SK-N-SH treated with all-trans-retinoic acid at 6 μM for 48 hours (cell line): ENCODE data around the gene IP6K2.

Experiments
- ATAC-seq: fragments of 200-7000 bp; cut with Tn5 transposase; 3 replicates; pipeline ENCODE4 v1.9.1; 2020; ENCODE audit warnings: mild to moderate bottlenecking, moderate library complexity
- BACH2 ChIP-seq: fragments of 250-450 bp; sonication (Bioruptor Pico); IDR thresholded peaks from 2 replicates; pipeline ENCODE4 v1.9.0; 2021; ENCODE audit warnings: mild to moderate bottlenecking, borderline replicate concordance
- CSDC2 ChIP-seq: fragments of 250-450 bp; sonication (Bioruptor Pico); IDR thresholded peaks from 2 replicates; pipeline ENCODE4 v1.5.0; 2020; ENCODE audit warnings: mild to moderate bottlenecking, moderate library complexity
- ESRRG ChIP-seq: fragments of 250-450 bp; sonication (Bioruptor Pico); IDR thresholded peaks from 2 replicates; pipeline ENCODE4 v1.6.1; 2021; ENCODE audit warnings: mild to moderate bottlenecking
- GLIS3 ChIP-seq: fragments of 250-450 bp; sonication (Bioruptor Pico); IDR thresholded peaks from 2 replicates; pipeline ENCODE4 v1.5.0; 2020; ENCODE audit warnings: mild to moderate bottlenecking, moderate library complexity
- ISL1 ChIP-seq: fragments of 250-450 bp; sonication (Bioruptor Pico); IDR thresholded peaks from 2 replicates; pipeline ENCODE4 v2.1.2; 2022; ENCODE audit warnings: mild to moderate bottlenecking, moderate library complexity
- OSR1 ChIP-seq: fragments of 250-450 bp; sonication (Bioruptor Pico); IDR thresholded peaks from 2 replicates; pipeline ENCODE4 v1.8.0; 2022; ENCODE audit warnings: moderate library complexity, mild to moderate bottlenecking, inconsistent platforms
- PATZ1 ChIP-seq: fragments of 250-450 bp; sonication (Bioruptor Pico); IDR thresholded peaks from 2 replicates; pipeline ENCODE4 v1.8.0; 2020; ENCODE audit warnings: mild to moderate bottlenecking, moderate library complexity, borderline replicate concordance
- POU6F1 ChIP-seq: fragments of 250-450 bp; sonication (Bioruptor Pico); IDR thresholded peaks from 2 replicates; pipeline ENCODE4 v1.8.0; 2021; ENCODE audit warnings: low read depth, mild to moderate bottlenecking, moderate library complexity, borderline replicate concordance
- PPARA ChIP-seq: fragments of 250-450 bp; sonication (Bioruptor Pico); IDR thresholded peaks from 2 replicates; pipeline ENCODE4 v1.5.0; 2020; ENCODE audit warnings: mild to moderate bottlenecking, borderline replicate concordance
- RARB ChIP-seq: fragments of 250-450 bp; sonication (Bioruptor Pico); IDR thresholded peaks from 2 replicates; pipeline ENCODE4 v1.8.0; 2021; ENCODE audit warnings: mild to moderate bottlenecking, moderate library complexity
- SNAI2 ChIP-seq: fragments of 250-450 bp; sonication (Bioruptor Pico); IDR thresholded peaks from 2 replicates; pipeline ENCODE4 v1.5.0; 2020; ENCODE audit warnings: mild to moderate bottlenecking, moderate library complexity
- TCF4 ChIP-seq: fragments of 250-450 bp; sonication (Bioruptor Pico); IDR thresholded peaks from 2 replicates; pipeline ENCODE4 v1.8.0; 2021; ENCODE audit warnings: mild to moderate bottlenecking, moderate library complexity, borderline replicate concordance
- TOX ChIP-seq: fragments of 250-450 bp; sonication (Bioruptor Pico); IDR thresholded peaks from 2 replicates; pipeline ENCODE4 v1.8.0; 2021; ENCODE audit warnings: mild to moderate bottlenecking, moderate library complexity, borderline replicate concordance
- ZC3H10 ChIP-seq: fragments of 250-450 bp; sonication (Bioruptor Pico); IDR thresholded peaks from 2 replicates; pipeline ENCODE4 v1.5.1; 2021; ENCODE audit warnings: mild to moderate bottlenecking, moderate library complexity
- ZFP3 ChIP-seq: fragments of 250-450 bp; sonication (Bioruptor Pico); IDR thresholded peaks from 2 replicates; pipeline ENCODE4 v1.5.0; 2020; ENCODE audit warnings: mild to moderate bottlenecking, moderate library complexity
- ZFP30 ChIP-seq: fragments of 450-650 bp; formaldehyde crosslinking; IDR thresholded peaks from 2 replicates; pipeline ENCODE4 v1.5.0; 2022; ENCODE audit warnings: mild to moderate bottlenecking, moderate library complexity
- ZNF565 ChIP-seq: fragments of 450-650 bp; formaldehyde crosslinking; conservative IDR thresholded peaks from 2 replicates; pipeline ENCODE4 v1.5.0; 2020; ENCODE audit warnings: low read depth, mild to moderate bottlenecking, moderate library complexity
- ZNF70 ChIP-seq: fragments of 450-650 bp; formaldehyde crosslinking; IDR thresholded peaks from 2 replicates; pipeline ENCODE4 v1.5.0; 2020; ENCODE audit warnings: mild to moderate bottlenecking, moderate library complexity
- ZNF8 ChIP-seq: fragments of 450-650 bp; formaldehyde crosslinking; IDR thresholded peaks from 2 replicates; pipeline ENCODE4 v1.5.0; 2020; ENCODE audit warnings: mild to moderate bottlenecking, moderate library complexity
- TF ChIP-seq, protein P1 (sequence below): fragments of 250-450 bp; sonication (Bioruptor Pico); IDR thresholded peaks from 2 replicates; pipeline ENCODE4 v1.5.1; 2021; ENCODE audit warnings: mild to moderate bottlenecking, moderate library complexity
- TF ChIP-seq, protein P2 (sequence below): fragments of 250-450 bp; sonication (Bioruptor Pico); IDR thresholded peaks from 2 replicates; pipeline ENCODE4 v1.5.1; 2020; ENCODE audit warnings: low read depth, mild to moderate bottlenecking, moderate library complexity
- TF ChIP-seq, protein P3 (sequence below): fragments of 250-450 bp; sonication (Bioruptor Pico); IDR thresholded peaks from 2 replicates; pipeline ENCODE4 v1.5.0; 2020; ENCODE audit warnings: mild to moderate bottlenecking, moderate library complexity

IP6K2 gene

DNA sequence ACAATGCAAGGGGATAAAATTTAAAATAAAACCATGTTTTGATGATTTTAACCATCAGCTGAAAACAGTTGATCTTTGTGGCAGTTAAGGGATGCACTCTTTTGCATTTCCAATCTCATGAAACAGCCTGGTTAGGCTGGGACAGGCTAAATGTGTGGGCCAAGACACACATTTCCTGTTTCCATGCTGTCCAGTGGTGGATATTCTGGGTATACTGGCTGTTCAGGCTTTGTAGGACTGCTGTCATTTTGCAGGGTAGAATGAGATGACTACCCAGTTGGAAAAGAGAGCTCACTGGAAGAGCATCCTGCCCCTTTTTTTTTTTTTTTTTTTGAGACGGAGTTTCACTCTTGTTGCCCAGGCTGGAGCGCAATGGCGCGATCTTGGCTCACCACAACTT is 42.0 kb upstream of the IP6K2 start:
- ATAC-seq, result no peak
- TF ChIP-seq, protein P1, sequence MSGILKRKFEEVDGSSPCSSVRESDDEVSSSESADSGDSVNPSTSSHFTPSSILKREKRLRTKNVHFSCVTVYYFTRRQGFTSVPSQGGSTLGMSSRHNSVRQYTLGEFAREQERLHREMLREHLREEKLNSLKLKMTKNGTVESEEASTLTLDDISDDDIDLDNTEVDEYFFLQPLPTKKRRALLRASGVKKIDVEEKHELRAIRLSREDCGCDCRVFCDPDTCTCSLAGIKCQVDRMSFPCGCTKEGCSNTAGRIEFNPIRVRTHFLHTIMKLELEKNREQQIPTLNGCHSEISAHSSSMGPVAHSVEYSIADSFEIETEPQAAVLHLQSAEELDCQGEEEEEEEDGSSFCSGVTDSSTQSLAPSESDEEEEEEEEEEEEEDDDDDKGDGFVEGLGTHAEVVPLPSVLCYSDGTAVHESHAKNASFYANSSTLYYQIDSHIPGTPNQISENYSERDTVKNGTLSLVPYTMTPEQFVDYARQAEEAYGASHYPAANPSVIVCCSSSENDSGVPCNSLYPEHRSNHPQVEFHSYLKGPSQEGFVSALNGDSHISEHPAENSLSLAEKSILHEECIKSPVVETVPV (CRISPR knock-in tag), result no peak
- no peak for TF ChIP-seq PPARA (CRISPR knock-in tag)
- TF ChIP-seq SNAI2 (CRISPR knock-in tag), result no peak
- no peak for TF ChIP-seq TOX
- no peak for TF ChIP-seq ZFP3 (CRISPR knock-in tag)
- TF ChIP-seq ZNF565, result no peak
- TF ChIP-seq GLIS3 (CRISPR knock-in tag), result no peak
- TF ChIP-seq ZNF8 (CRISPR knock-in tag), result no peak
- TF ChIP-seq, protein P2, sequence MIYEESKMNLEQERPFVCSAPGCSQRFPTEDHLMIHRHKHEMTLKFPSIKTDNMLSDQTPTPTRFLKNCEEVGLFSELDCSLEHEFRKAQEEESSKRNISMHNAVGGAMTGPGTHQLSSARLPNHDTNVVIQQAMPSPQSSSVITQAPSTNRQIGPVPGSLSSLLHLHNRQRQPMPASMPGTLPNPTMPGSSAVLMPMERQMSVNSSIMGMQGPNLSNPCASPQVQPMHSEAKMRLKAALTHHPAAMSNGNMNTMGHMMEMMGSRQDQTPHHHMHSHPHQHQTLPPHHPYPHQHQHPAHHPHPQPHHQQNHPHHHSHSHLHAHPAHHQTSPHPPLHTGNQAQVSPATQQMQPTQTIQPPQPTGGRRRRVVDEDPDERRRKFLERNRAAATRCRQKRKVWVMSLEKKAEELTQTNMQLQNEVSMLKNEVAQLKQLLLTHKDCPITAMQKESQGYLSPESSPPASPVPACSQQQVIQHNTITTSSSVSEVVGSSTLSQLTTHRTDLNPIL (CRISPR knock-in tag), result no peak
- TF ChIP-seq ZC3H10 (CRISPR knock-in tag), result no peak
- TF ChIP-seq ZNF70 (CRISPR knock-in tag), result no peak
- TF ChIP-seq TCF4, result no peak
- no peak for TF ChIP-seq ESRRG (CRISPR knock-in tag)
- no peak for TF ChIP-seq POU6F1 (CRISPR knock-in tag)
- TF ChIP-seq, protein P3, sequence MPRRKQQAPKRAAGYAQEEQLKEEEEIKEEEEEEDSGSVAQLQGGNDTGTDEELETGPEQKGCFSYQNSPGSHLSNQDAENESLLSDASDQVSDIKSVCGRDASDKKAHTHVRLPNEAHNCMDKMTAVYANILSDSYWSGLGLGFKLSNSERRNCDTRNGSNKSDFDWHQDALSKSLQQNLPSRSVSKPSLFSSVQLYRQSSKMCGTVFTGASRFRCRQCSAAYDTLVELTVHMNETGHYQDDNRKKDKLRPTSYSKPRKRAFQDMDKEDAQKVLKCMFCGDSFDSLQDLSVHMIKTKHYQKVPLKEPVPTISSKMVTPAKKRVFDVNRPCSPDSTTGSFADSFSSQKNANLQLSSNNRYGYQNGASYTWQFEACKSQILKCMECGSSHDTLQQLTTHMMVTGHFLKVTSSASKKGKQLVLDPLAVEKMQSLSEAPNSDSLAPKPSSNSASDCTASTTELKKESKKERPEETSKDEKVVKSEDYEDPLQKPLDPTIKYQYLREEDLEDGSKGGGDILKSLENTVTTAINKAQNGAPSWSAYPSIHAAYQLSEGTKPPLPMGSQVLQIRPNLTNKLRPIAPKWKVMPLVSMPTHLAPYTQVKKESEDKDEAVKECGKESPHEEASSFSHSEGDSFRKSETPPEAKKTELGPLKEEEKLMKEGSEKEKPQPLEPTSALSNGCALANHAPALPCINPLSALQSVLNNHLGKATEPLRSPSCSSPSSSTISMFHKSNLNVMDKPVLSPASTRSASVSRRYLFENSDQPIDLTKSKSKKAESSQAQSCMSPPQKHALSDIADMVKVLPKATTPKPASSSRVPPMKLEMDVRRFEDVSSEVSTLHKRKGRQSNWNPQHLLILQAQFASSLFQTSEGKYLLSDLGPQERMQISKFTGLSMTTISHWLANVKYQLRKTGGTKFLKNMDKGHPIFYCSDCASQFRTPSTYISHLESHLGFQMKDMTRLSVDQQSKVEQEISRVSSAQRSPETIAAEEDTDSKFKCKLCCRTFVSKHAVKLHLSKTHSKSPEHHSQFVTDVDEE (CRISPR knock-in tag), result no peak
- no peak for TF ChIP-seq RARB (CRISPR knock-in tag)
- TF ChIP-seq PATZ1 (CRISPR knock-in tag), result no peak

- TF ChIP-seq, protein P2 (CRISPR knock-in tag), result no peak
- TF ChIP-seq ZNF70 (CRISPR knock-in tag), result no peak
- TF ChIP-seq, protein P3 (CRISPR knock-in tag), result no peak
- no peak for TF ChIP-seq TOX
- no peak for TF ChIP-seq GLIS3 (CRISPR knock-in tag)
- no peak for TF ChIP-seq CSDC2 (CRISPR knock-in tag)
- no peak for TF ChIP-seq ISL1 (CRISPR knock-in tag)
- no peak for TF ChIP-seq OSR1 (CRISPR knock-in tag)
- TF ChIP-seq PATZ1 (CRISPR knock-in tag), result no peak
- TF ChIP-seq ZFP30 (CRISPR knock-in tag), result no peak
- TF ChIP-seq BACH2 (CRISPR knock-in tag), result no peak
- TF ChIP-seq PPARA (CRISPR knock-in tag), result no peak
- TF ChIP-seq ZNF8 (CRISPR knock-in tag), result no peak
- no peak for ATAC-seq
Measured at GRCh38 chr3:48756640-48757039, 39.6 kb upstream of the IP6K2 start.
